Mesendoderm (in vitro differentiated cells): Measurements from ENCODE around the gene MLST8.

ENCODE experiments used
- DNase-seq: peaks from one replicate; pipeline ENCODE4 v3.0.0; 2013
- H2AK5ac ChIP-seq: 2 replicates; pipeline ENCODE4 v1.6.1; 2013; ENCODE audit warnings: low read length, inconsistent platforms
- H2BK120ac ChIP-seq: 2 replicates; pipeline ENCODE4 v1.6.1; 2013; ENCODE audit warnings: low read depth, mild to moderate bottlenecking, low read length, moderate library complexity, mixed read lengths
- H2BK15ac ChIP-seq: replicated peaks from 2 replicates; pipeline ENCODE4 v1.6.1; 2013; ENCODE audit warnings: low read depth, mild to moderate bottlenecking, moderate library complexity
- H2BK5ac ChIP-seq: 2 replicates; pipeline ENCODE4 v1.6.1; 2013; ENCODE audit warnings: low read length, inconsistent platforms
- H3K18ac ChIP-seq: 2 replicates; pipeline ENCODE4 v1.6.1; 2013; ENCODE audit warnings: mild to moderate bottlenecking, low read length, mixed read lengths
- H3K23ac ChIP-seq: one replicate; pipeline ENCODE4 v1.6.1; 2013; ENCODE audit warnings: low read length
- H3K27ac ChIP-seq: 2 replicates; pipeline ENCODE4 v1.5.1; 2013; ENCODE audit warnings: low read depth, mild to moderate bottlenecking, inconsistent platforms, low read length, moderate library complexity
- H3K27me3 ChIP-seq: 2 replicates; pipeline ENCODE4 v1.6.1; 2013; ENCODE audit warnings: low read length, control low read depth, mild to moderate bottlenecking, inconsistent platforms; ENCODE audit not compliant: insufficient read depth, poor library complexity
- H3K36me3 ChIP-seq: 2 replicates; pipeline ENCODE4 v1.6.1; 2013; ENCODE audit warnings: low read length, inconsistent platforms; ENCODE audit not compliant: control insufficient read depth, insufficient read depth
- H3K4ac ChIP-seq: one replicate; pipeline ENCODE4 v1.6.1; 2013; ENCODE audit warnings: low read depth, mild to moderate bottlenecking, low read length, moderate library complexity
- H3K4me1 ChIP-seq: 2 replicates; pipeline ENCODE4 v1.6.1; 2013; ENCODE audit warnings: low read depth, low read length, inconsistent platforms; ENCODE audit not compliant: control insufficient read depth
- H3K4me2 ChIP-seq: 2 replicates; pipeline ENCODE4 v1.6.1; 2013; ENCODE audit warnings: low read length
- H3K4me3 ChIP-seq: 2 replicates; pipeline ENCODE4 v1.5.1; 2013; ENCODE audit warnings: mild to moderate bottlenecking, low read length
- H3K56ac ChIP-seq: one replicate; pipeline ENCODE4 v1.6.1; 2013; ENCODE audit warnings: low read length
- H3K79me1 ChIP-seq: 2 replicates; pipeline ENCODE4 v1.6.1; 2013; ENCODE audit warnings: low read length, inconsistent platforms
- H3K79me2 ChIP-seq: 2 replicates; pipeline ENCODE4 v1.6.1; 2013; ENCODE audit warnings: mild to moderate bottlenecking, low read length; ENCODE audit not compliant: control insufficient read depth, insufficient read depth
- H3K9ac ChIP-seq: 2 replicates; pipeline ENCODE4 v1.6.1; 2013; ENCODE audit warnings: low read length, inconsistent platforms
- H4K5ac ChIP-seq: one replicate; pipeline ENCODE4 v1.6.1; 2013; ENCODE audit warnings: low read length
- H4K8ac ChIP-seq: one replicate; pipeline ENCODE4 v1.6.1; 2013; ENCODE audit warnings: low read depth, mild to moderate bottlenecking, control low read depth, low read length, moderate library complexity
- WGBS: extraction: QIAGEN DNeasy Blood & Tissue Kit; methylation state at CpG from one replicate; pipeline ENCODE4 v1.1.7; 2013; ENCODE audit warnings: low lambda C conversion rate, missing lambda C conversion rate; ENCODE audit not compliant: insufficient coverage; ENCODE audit errors: extremely low coverage; 5-methylcytosine and 5-hydroxymethylcytosine counted together

Gene MLST8

DNA sequence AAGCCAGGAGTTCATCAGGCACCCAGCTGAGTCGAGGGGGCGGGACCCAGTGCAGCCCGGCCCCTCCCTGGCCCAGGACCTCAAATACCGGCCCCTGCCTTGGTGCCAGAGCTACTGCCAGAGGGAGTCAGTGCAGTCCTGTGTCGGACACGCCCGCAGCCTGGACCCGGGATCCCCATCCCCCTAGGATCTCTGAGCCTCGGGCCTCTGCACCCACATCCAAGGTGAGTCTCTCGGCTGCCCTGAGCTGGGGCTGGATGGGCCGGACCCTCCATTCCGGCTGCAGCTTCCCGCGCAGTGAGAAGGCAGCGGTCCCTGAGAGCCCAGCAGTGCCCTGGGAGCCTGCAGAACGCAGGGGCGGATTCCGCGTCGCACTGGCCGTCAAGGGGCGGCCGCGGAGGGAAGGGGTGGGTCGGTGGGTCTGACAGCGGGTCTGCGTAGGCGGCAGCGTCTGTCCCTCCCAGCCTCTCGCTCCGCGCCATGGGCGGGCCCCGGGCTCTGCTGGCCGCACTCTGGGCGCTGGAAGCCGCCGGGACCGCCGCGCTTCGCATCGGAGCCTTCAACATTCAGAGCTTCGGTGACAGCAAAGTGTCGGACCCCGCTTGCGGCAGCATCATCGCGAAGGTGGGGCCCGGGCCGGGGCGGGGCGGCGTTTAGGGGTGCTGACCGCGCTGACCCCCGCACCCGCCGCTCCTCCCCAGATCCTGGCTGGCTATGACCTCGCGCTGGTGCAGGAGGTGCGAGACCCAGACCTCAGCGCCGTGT, 31.3 kb downstream of the MLST8 start, which contains the start of gene DNASE1L2:
DNASE1L2 (plus strand) TSS at position 108 of the 765 bp plus-strand sequence; CDS start at position 481, 373 bp downstream.
- Histone ChIP-seq H3K9ac (peak within 1 kb of the TSS; percentile 38), H3K4me2 (peak within 1 kb of the TSS; percentile 7), H3K79me2 (no peaks in the 10 kb centered on the region), H2BK5ac (no peak within 1 kb of the TSS), H3K36me3 (no peaks in the 10 kb centered on the region), H3K27ac (no peak within 1 kb of the TSS), H3K79me1 (no peaks in the 10 kb centered on the region), H3K27me3 (peaks cover 3% of the 10 kb centered on the region), H4K8ac (no peak within 1 kb of the TSS), H3K4ac (no peak within 1 kb of the TSS), H2BK120ac (no peak within 1 kb of the TSS), H3K4me1 (no peaks in the 10 kb centered on the region), H2BK15ac (no peak within 1 kb of the TSS), H2AK5ac (no peak within 1 kb of the TSS), H3K56ac (peak within 1 kb of the TSS; percentile 64), H3K23ac (no peak within 1 kb of the TSS), H3K4me3 (no peak within 1 kb of the TSS), H4K5ac (no peak within 1 kb of the TSS), H3K18ac (no peak within 1 kb of the TSS)
- WGBS = no CpG with 5 or more reads among the region's 64 CpGs
- peak; percentile 56 for DNase-seq

DNA sequence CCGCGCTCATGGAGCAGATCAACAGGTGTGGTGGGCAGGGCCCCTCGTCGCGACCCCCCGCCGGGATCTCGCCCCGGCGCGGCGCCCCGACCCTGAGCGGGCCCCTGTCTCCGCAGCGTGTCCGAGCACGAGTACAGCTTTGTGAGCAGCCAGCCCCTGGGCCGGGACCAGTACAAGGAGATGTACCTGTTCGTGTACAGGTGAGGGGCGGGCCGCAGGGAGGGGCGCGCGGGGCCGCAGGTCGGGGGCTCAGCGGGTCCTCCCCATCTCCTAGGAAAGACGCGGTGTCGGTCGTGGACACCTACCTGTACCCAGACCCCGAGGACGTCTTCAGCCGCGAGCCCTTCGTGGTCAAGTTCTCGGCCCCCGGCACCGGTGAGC, 31.8 kb downstream of the MLST8 start:
- no peak overlapping the region for H4K5ac ChIP-seq

DNA sequence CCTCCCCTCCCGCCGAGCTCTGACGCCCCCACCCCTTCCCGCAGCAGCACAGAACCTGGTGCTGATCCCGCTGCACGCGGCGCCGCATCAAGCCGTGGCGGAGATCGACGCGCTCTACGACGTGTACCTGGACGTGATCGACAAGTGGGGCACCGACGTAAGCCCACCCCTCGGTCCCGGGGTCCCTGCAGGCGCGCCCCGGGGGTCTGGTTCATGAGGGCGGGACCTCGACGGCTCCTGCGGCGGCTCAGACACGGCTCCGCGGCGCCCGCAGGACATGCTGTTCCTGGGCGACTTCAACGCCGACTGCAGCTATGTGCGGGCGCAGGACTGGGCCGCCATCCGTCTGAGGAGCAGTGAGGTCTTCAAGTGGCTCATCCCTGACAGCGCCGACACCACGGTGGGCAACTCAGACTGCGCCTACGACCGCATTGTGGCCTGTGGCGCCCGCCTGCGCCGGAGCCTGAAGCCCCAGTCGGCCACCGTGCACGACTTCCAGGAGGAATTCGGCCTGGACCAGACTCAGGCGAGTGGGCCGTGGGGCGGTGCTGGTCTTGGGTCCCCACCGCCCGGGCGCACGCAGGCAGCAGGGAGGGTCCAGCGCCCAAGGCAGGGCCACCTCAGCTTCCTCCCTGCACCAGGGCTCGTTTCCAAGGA, 32.4 kb downstream of the MLST8 start:
- Histone ChIP-seq H3K56ac (peak overlapping the region; percentile 26), H3K27ac (no peak overlapping the region), H2BK15ac (no peak overlapping the region), H3K4ac (no peak overlapping the region), H3K23ac (no peak overlapping the region), H2BK5ac (no peak overlapping the region), H3K4me2 (no peak overlapping the region), H3K79me1 (no peaks in the 10 kb centered on the region), H3K9ac (no peak overlapping the region), H4K5ac (no peak overlapping the region), H3K27me3 (peaks cover 3% of the 10 kb centered on the region), H3K79me2 (no peaks in the 10 kb centered on the region), H3K36me3 (no peaks in the 10 kb centered on the region), H3K18ac (no peak overlapping the region), H2AK5ac (no peak overlapping the region), H2BK120ac (no peak overlapping the region), H4K8ac (no peak overlapping the region), H3K4me1 (no peaks in the 10 kb centered on the region), H3K4me3 (no peak overlapping the region)
- no CpG with 5 or more reads among the region's 65 CpGs for WGBS
- DNase-seq = peak; percentile 32

More for the DNA sequence above, 31.8 kb downstream of the MLST8 start:
- DNase-seq = no peak
- no peak overlapping the region for H2BK15ac ChIP-seq
- no peak overlapping the region for H2BK5ac ChIP-seq
- H3K23ac ChIP-seq = no peak overlapping the region
- H2BK120ac ChIP-seq = no peak overlapping the region
- no peak overlapping the region for H4K8ac ChIP-seq
- no peaks in the 10 kb centered on the region for H3K79me2 ChIP-seq
- H3K9ac ChIP-seq = no peak overlapping the region
- H3K4me1 ChIP-seq = no peaks in the 10 kb centered on the region
- H3K79me1 ChIP-seq = no peaks in the 10 kb centered on the region
- no peaks in the 10 kb centered on the region for H3K36me3 ChIP-seq
- H3K56ac ChIP-seq = peak overlapping the region; percentile 25
- no peak overlapping the region for H3K18ac ChIP-seq
- H3K4ac ChIP-seq = no peak overlapping the region
- no peak overlapping the region for H3K4me2 ChIP-seq
- WGBS = no CpG with 5 or more reads among the region's 40 CpGs
- H2AK5ac ChIP-seq = no peak overlapping the region
- H3K4me3 ChIP-seq = no peak overlapping the region
- H3K27me3 ChIP-seq = peaks cover 3% of the 10 kb centered on the region
- no peak overlapping the region for H3K27ac ChIP-seq

DNA sequence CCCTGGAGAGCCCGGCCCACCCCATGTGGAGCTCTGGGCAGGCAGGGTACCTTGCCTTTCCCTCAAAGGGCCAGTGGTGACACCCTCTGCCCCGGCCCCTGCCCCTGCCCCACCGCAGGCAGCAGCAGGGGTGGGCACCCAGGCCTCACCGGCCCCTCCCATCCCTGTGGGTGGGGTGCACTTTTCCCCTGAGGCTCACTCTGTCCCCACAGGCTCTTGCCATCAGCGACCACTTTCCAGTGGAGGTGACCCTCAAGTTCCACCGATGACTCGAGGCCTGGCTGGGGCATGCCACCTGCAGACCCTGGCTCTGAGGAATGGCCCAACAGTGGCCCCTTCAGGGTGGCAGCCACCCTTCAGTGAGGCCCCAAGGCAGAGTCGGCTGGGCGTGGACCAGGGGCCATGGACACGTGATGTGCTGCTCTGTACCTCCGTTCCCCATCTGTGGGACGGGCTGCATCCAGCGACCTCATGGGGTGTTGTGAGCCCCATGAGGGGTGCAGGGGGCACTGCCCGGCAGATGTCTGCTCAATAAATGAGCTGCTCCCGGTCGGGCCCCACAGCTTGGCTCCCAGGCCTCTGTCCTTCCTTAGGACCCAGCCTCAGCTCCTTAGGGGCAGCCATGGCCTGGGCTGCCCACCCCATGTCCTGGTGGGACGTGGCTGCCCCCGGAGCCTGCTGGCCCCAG, 33.0 kb downstream of the MLST8 start:
- no peaks in the 10 kb centered on the region for H3K4me1 ChIP-seq
- no peak overlapping the region for H4K5ac ChIP-seq
- no CpG with 5 or more reads among the region's 18 CpGs for WGBS
- peaks cover 3% of the 10 kb centered on the region for H3K27me3 ChIP-seq
- no peak overlapping the region for H3K23ac ChIP-seq
- no peak overlapping the region for H2BK120ac ChIP-seq
- no peak overlapping the region for H3K4me3 ChIP-seq
- no peak overlapping the region for H2BK15ac ChIP-seq
- H2AK5ac ChIP-seq = no peak overlapping the region
- H3K27ac ChIP-seq = no peak overlapping the region
- no peak overlapping the region for H4K8ac ChIP-seq
- H3K79me1 ChIP-seq = no peaks in the 10 kb centered on the region
- H3K4ac ChIP-seq = no peak overlapping the region
- H3K36me3 ChIP-seq = no peaks in the 10 kb centered on the region
- no peaks in the 10 kb centered on the region for H3K79me2 ChIP-seq
- H3K56ac ChIP-seq = no peak overlapping the region
- H3K4me2 ChIP-seq = no peak overlapping the region
- no peak overlapping the region for H2BK5ac ChIP-seq
- H3K18ac ChIP-seq = no peak overlapping the region
- no peak overlapping the region for H3K9ac ChIP-seq
- DNase-seq = peak; percentile 32

DNA sequence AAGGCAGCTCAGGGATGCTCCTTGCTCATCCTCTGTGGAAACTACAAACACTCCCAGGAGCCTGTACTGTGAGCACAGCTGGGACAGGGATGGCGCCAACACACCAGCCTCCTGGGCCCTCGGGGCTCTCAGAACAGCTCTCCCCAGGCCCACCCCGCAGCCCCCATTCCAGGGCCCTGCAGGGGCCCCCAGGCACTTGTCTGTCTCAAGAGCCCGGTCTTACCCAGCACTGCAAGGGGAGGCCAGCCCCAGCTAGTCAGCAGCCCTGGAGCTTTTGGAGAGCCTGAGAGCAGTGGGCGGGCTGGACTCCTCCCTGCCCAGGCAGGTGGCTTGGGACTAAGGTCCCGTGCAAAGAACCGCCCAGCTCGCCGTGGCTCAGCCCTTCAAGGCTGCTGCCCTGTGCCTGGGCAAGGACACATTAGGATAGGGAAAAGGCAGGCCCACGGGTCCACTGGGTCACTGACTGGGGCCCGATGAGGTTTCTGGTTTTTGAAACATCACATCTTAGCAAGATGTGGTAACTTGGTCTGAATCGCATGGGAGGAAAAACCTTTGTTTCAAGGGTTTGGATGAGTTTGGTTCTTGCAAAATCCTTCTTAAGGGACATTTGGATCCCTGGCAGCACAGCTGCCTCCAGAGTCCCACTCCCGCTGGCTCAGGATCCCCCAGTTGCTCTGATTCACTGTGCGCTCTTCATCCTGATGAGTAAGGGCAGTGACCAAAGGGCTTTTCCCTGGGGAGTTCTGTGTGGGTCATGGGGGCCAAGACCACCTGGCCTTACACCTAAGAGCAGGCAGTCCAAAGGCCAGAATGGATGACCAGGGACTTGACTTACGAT, 33.8 kb downstream of the MLST8 start:
- Histone ChIP-seq H3K9ac (no peak overlapping the region), H3K4me3 (no peak overlapping the region), H2BK5ac (no peak overlapping the region), H3K4me2 (no peak overlapping the region), H3K23ac (no peak overlapping the region), H3K56ac (no peak overlapping the region), H3K27ac (no peak overlapping the region), H2AK5ac (no peak overlapping the region), H3K4ac (no peak overlapping the region), H4K5ac (no peak overlapping the region), H3K27me3 (peaks cover 3% of the 10 kb centered on the region), H3K4me1 (no peaks in the 10 kb centered on the region), H3K36me3 (no peaks in the 10 kb centered on the region), H3K79me2 (no peaks in the 10 kb centered on the region), H3K79me1 (no peaks in the 10 kb centered on the region), H4K8ac (no peak overlapping the region), H2BK15ac (no peak overlapping the region), H3K18ac (no peak overlapping the region), H2BK120ac (no peak overlapping the region)
- peak; percentile 36 for DNase-seq
- no CpG with 5 or more reads among the region's 15 CpGs for WGBS
